ENCODE data around the gene PTPRD.

DNA sequence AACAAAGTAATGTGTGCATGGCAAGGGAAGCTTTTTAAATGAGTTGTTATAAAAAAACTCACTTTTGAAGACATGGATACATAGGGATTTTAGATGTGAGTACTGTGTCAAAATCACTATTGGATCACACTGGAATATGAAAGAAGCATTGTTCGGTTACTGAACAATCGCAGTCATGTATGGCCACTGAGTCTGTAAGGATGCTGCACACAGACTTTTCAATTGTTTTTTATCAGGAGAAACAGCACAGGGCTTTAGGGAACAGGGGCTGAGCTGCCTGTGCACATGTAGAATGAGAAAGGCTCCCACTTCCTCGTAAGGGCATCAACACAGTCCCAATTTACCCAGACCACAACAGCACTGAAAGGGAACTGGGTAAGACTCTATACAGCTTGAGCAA, 1479.3 kb downstream of the PTPRD start:
- TF ChIP-seq, protein P1, sequence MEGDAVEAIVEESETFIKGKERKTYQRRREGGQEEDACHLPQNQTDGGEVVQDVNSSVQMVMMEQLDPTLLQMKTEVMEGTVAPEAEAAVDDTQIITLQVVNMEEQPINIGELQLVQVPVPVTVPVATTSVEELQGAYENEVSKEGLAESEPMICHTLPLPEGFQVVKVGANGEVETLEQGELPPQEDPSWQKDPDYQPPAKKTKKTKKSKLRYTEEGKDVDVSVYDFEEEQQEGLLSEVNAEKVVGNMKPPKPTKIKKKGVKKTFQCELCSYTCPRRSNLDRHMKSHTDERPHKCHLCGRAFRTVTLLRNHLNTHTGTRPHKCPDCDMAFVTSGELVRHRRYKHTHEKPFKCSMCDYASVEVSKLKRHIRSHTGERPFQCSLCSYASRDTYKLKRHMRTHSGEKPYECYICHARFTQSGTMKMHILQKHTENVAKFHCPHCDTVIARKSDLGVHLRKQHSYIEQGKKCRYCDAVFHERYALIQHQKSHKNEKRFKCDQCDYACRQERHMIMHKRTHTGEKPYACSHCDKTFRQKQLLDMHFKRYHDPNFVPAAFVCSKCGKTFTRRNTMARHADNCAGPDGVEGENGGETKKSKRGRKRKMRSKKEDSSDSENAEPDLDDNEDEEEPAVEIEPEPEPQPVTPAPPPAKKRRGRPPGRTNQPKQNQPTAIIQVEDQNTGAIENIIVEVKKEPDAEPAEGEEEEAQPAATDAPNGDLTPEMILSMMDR (IDR thresholded peaks at IDR 0.05; ENCODE audit: low read depth, low read length, poor library complexity, severe bottlenecking), result no peak
- no peak for TF ChIP-seq EZH2phosphoT487 (IDR thresholded peaks at IDR 0.05; ENCODE audit: borderline replicate concordance, low read length)

Measured in DOHH2 (cell line).